GM12878 (cell line): ENCODE data around the gene DRD3.

Source experiments
- ATF7 ChIP-seq: fragments of 450-650 bp; IDR thresholded peaks from 2 replicates; pipeline ENCODE4 v1.6.1; 2016; ENCODE audit warnings: low read depth, mild to moderate bottlenecking
- CBX5 ChIP-seq: sonication (generic); IDR thresholded peaks from 2 replicates; pipeline ENCODE4 v1.6.1; 2016; ENCODE audit warnings: low read depth, moderate library complexity, mild to moderate bottlenecking, inconsistent platforms
- CHD1 ChIP-seq: IDR thresholded peaks from 2 replicates; pipeline ENCODE4 v1.6.1; 2012; ENCODE audit warnings: low read depth, low read length, improper control_type of control experiment
- CHD4 ChIP-seq: fragments of 200-600 bp; sonication (generic); IDR thresholded peaks from 2 replicates; pipeline ENCODE4 v1.6.1; 2016; ENCODE audit warnings: mild to moderate bottlenecking
- EP300 ChIP-seq, 2 experiments: fragments of 150-350 bp in 1 of 2; IDR thresholded peaks; 2 replicates each; pipeline ENCODE4 v1.6.1; 2011 to 2012; ENCODE audit warnings: low read depth in 2 of 2, low read length in 2 of 2, borderline replicate concordance in 1 of 2, improper control_type of control experiment in 1 of 2, inconsistent platforms in 1 of 2; ENCODE audit not compliant: control insufficient read depth in 1 of 2
- ETV6 ChIP-seq, 2 experiments: fragments of 450-650 bp in 1 of 2; IDR thresholded peaks in 1 of 2; conservative IDR thresholded peaks in 1 of 2; 2 replicates each; pipeline ENCODE4 v1.6.1; 2014; ENCODE audit warnings: antibody characterized with exemption in 1 of 2, borderline replicate concordance in 1 of 2, low read depth in 1 of 2, mild to moderate bottlenecking in 1 of 2, moderate library complexity in 1 of 2
- JUND ChIP-seq: IDR thresholded peaks from 2 replicates; pipeline ENCODE4 v1.6.1; 2012; ENCODE audit warnings: low read depth, mild to moderate bottlenecking, low read length, improper control_type of control experiment, moderate library complexity
- POLR2A ChIP-seq: IDR thresholded peaks from 2 replicates; pipeline ENCODE4 v1.6.1; 2011; ENCODE audit warnings: low read depth, mild to moderate bottlenecking, low read length
- POLR2AphosphoS5 ChIP-seq: IDR thresholded peaks from 2 replicates; pipeline ENCODE4 v1.6.1; 2011; ENCODE audit warnings: mild to moderate bottlenecking, low read length, inconsistent platforms
- RELA ChIP-seq: fragments of 450-650 bp; IDR thresholded peaks from 2 replicates; pipeline ENCODE4 v1.8.0; 2014; ENCODE audit warnings: borderline replicate concordance; ENCODE audit not compliant: partially characterized antibody
- RFX5 ChIP-seq: IDR thresholded peaks from 2 replicates; pipeline ENCODE4 v1.6.1; 2011; ENCODE audit warnings: low read depth, low read length, improper control_type of control experiment
- SMARCA5 ChIP-seq: fragments of 450-650 bp; IDR thresholded peaks from 2 replicates; pipeline ENCODE4 v1.6.1; 2017; ENCODE audit warnings: mild to moderate bottlenecking
- TF ChIP-seq, protein P1 (sequence below), 3 experiments: IDR thresholded peaks in 2 of 3; conservative IDR thresholded peaks in 1 of 3; 2 replicates each; pipeline ENCODE4 v1.5.1; 2011; ENCODE audit warnings: low read depth in 3 of 3, low read length in 3 of 3, mild to moderate bottlenecking in 3 of 3, control low read depth in 2 of 3, moderate library complexity in 2 of 3, inconsistent platforms in 1 of 3, mixed read lengths in 1 of 3; ENCODE audit not compliant: control insufficient read depth in 2 of 3, insufficient read depth in 1 of 3; ENCODE audit errors: extremely low read depth in 1 of 3

GRCh38 chr3:114221165-114221880 lies 42.5 kb upstream of the DRD3 start:
- no peak for TF ChIP-seq ETV6 (conservative IDR thresholded peaks at IDR 0.05 in 1 of 2, IDR thresholded peaks at IDR 0.05 in 1 of 2; ENCODE audit: borderline replicate concordance in 1 of 2, low read depth in 1 of 2)
- TF ChIP-seq POLR2AphosphoS5 = no peak
- TF ChIP-seq, protein P1, sequence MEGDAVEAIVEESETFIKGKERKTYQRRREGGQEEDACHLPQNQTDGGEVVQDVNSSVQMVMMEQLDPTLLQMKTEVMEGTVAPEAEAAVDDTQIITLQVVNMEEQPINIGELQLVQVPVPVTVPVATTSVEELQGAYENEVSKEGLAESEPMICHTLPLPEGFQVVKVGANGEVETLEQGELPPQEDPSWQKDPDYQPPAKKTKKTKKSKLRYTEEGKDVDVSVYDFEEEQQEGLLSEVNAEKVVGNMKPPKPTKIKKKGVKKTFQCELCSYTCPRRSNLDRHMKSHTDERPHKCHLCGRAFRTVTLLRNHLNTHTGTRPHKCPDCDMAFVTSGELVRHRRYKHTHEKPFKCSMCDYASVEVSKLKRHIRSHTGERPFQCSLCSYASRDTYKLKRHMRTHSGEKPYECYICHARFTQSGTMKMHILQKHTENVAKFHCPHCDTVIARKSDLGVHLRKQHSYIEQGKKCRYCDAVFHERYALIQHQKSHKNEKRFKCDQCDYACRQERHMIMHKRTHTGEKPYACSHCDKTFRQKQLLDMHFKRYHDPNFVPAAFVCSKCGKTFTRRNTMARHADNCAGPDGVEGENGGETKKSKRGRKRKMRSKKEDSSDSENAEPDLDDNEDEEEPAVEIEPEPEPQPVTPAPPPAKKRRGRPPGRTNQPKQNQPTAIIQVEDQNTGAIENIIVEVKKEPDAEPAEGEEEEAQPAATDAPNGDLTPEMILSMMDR (IDR thresholded peaks at IDR 0.05 in 2 of 3, conservative IDR thresholded peaks at IDR 0.05 in 1 of 3; ENCODE audit: control insufficient read depth in 2 of 3, extremely low read depth in 1 of 3, insufficient read depth in 1 of 3, low read depth in 3 of 3, low read length in 3 of 3) = no peak
- TF ChIP-seq SMARCA5 = no peak
- TF ChIP-seq EP300 (IDR thresholded peaks at IDR 0.05; ENCODE audit: borderline replicate concordance in 1 of 2, control insufficient read depth in 1 of 2, low read depth in 2 of 2, low read length in 2 of 2) = no peak
- TF ChIP-seq RFX5 = no peak
- no peak for TF ChIP-seq ATF7
- no peak for TF ChIP-seq CHD1
- no peak for TF ChIP-seq CHD4
- no peak for TF ChIP-seq JUND
- no peak for TF ChIP-seq POLR2A
- no peak for TF ChIP-seq RELA
- no peak for TF ChIP-seq CBX5
